CD4-positive, alpha-beta T cell (primary cell): Measurements from ENCODE around the gene HTRA2. TPM values are rescaled to one million over a fixed set of nuclear protein-coding genes. Genes with fewer than 3 reads are reported as not detected.

Experiments
- ATAC-seq: fragments of 200-7000 bp; cut with Tn5 transposase; one replicate; pipeline ENCODE4 v1.10.0; 2022; ENCODE audit warnings: mild to moderate bottlenecking; ENCODE audit not compliant: poor library complexity
- CTCF ChIA-PET: fragments of 350-600 bp; sonication (Branson Sonifier 250); formaldehyde crosslinking; loops from one replicate; lab custom pipeline; 2021; ENCODE audit warnings: antibody characterized with exemption, inconsistent platforms; lab: Charles Lee
- POLR2A ChIA-PET: fragments of 350-600 bp; sonication (Branson Sonifier 250); formaldehyde crosslinking; loops from one replicate; lab custom pipeline; 2021; ENCODE audit warnings: antibody characterized with exemption, inconsistent platforms; lab: Charles Lee
- DNase-seq, 14 experiments: peaks; one replicate each; pipeline ENCODE4 v3.0.0-alpha.2; 2013 to 2020; ENCODE audit warnings: mixed read lengths in 2 of 14
- H3K27ac ChIP-seq, 2 donors: one replicate each; pipeline versions ENCODE4 v1.5.1 to v1.7.0; 2013; ENCODE audit warnings: low read length in 2 of 2, low read depth in 1 of 2, mild to moderate bottlenecking in 1 of 2
- H3K27me3 ChIP-seq, 2 experiments: 1 replicate in 1 of 2; 2 replicates in 1 of 2; pipeline versions ENCODE4 v1.6.1 to v1.7.0; 2013; ENCODE audit warnings: low read length in 2 of 2, control low read depth in 1 of 2, mild to moderate bottlenecking in 1 of 2, moderate library complexity in 1 of 2; ENCODE audit not compliant: insufficient read depth in 2 of 2, control insufficient read depth in 1 of 2
- H3K36me3 ChIP-seq: one replicate; pipeline ENCODE4 v1.6.1; 2013; ENCODE audit warnings: low read length, control low read depth; ENCODE audit not compliant: insufficient read depth
- H3K4me1 ChIP-seq: one replicate; pipeline ENCODE4 v1.6.1; 2013; ENCODE audit warnings: low read length, control low read depth; ENCODE audit not compliant: insufficient read depth
- H3K4me3 ChIP-seq: one replicate; pipeline ENCODE4 v1.5.1; 2013; ENCODE audit warnings: mild to moderate bottlenecking, low read length, moderate library complexity
- H3K9me3 ChIP-seq, 2 experiments: 1 replicate in 1 of 2; 2 replicates in 1 of 2; pipeline versions ENCODE4 v1.6.1 to v1.7.0; 2013; ENCODE audit warnings: low read length in 2 of 2, mild to moderate bottlenecking in 2 of 2, control low read depth in 1 of 2, moderate library complexity in 1 of 2; ENCODE audit not compliant: control insufficient read depth in 1 of 2, insufficient read depth in 1 of 2
- H3K27ac Mint-ChIP-seq: one replicate; pipeline ENCODE4 v1.8.0; 2020; ENCODE audit warnings: mixed read lengths
- H3K27me3 Mint-ChIP-seq: one replicate; pipeline ENCODE4 v1.8.0; 2021; ENCODE audit warnings: mixed read lengths
- H3K36me3 Mint-ChIP-seq: one replicate; pipeline ENCODE4 v1.8.0; 2021; ENCODE audit warnings: low read depth, mixed read lengths
- H3K4me1 Mint-ChIP-seq: one replicate; pipeline ENCODE4 v1.8.0; 2021; ENCODE audit warnings: low read depth, mixed read lengths
- H3K4me3 Mint-ChIP-seq: one replicate; pipeline ENCODE4 v1.8.0; 2020; ENCODE audit warnings: mild to moderate bottlenecking, mixed read lengths
- H3K9me3 Mint-ChIP-seq: one replicate; pipeline ENCODE4 v1.8.0; 2020; ENCODE audit warnings: mixed read lengths
- CTCF ChIP-seq: fragments of 200-600 bp; IDR thresholded peaks from one replicate; pipeline ENCODE4 v1.8.0; 2022; ENCODE audit warnings: antibody characterized with exemption, mild to moderate bottlenecking
- intact Hi-C, 2 experiments: fragments of 100-400 bp; cut with DNase I in 1 of 2; cut with micrococcal nuclease in 1 of 2; formaldehyde crosslinking; loops; one replicate each; pipeline versions ENCODE4 v1.15.1 to v1.9.0; 2023 to 2025; cut with DNase I, micrococcal nuclease
- total RNA-seq, 174 experiments: library from RNA in 2 of 174; stranded (reverse) in 2 of 174; gene quantifications; one replicate each; pipeline ENCODE4 v1.2.3 and lab custom pipeline; 2021 to 2026

Gene HTRA2
- total RNA-seq, 2 experiments from 2014 or later = 15.3 to 16.0 TPM

- Mint-ChIP-seq H3K9me3 (no peaks in the 10 kb centered on the region), H3K36me3 (peaks cover 14% of the 10 kb centered on the region), H3K4me3 (peak overlapping the region; percentile 94), H3K4me1 (peaks cover 12% of the 10 kb centered on the region), H3K27ac (peak overlapping the region; percentile 84), H3K27me3 (peaks cover 15% of the 10 kb centered on the region)
- peaks cover 0 to 4% of the 10 kb centered on the region in 2 experiments for H3K9me3 ChIP-seq
- intact Hi-C loops = loop anchor here in 1 of 2 experiments (10.0 kb wide), 1 partner anchor 98 kb away; the partner anchor contains the start of gene SEMA4F
- ATAC-seq (no peak), DNase-seq (no peak)
- no peak for TF ChIP-seq CTCF
- ChIA-PET CTCF (no interaction called here), POLR2A (interaction anchor here (1.4 to 1.9 kb wide), 2 partner anchors 10 to 84 kb away, joined by 4 to 5 read pairs; partner anchors contain the start of gene MRPL53)
- H3K27me3 ChIP-seq = no peaks in the 10 kb centered on the region
- peaks cover 12% of the 10 kb centered on the region for H3K36me3 ChIP-seq
- H3K27ac ChIP-seq = no peak overlapping the region
- H3K4me3 ChIP-seq = no peak overlapping the region
- peaks cover 28% of the 10 kb centered on the region for H3K4me1 ChIP-seq
These were observed 27.2 kb downstream of the HTRA2 start for GRCh38 chr2:74556831-74557370.

- DNase-seq (no peak), ATAC-seq (no peak)
- Histone ChIP-seq H3K4me1 (peaks cover 25% of the 10 kb centered on the region), H3K27me3 (no peaks in the 10 kb centered on the region), H3K36me3 (peaks cover 12% of the 10 kb centered on the region), H3K27ac (no peak overlapping the region), H3K4me3 (no peak overlapping the region), H3K9me3 (peaks cover 0 to 4% of the 10 kb centered on the region in 2 experiments)
- intact Hi-C loops = loop anchor here in 1 of 2 experiments (10.0 kb wide), 1 partner anchor 96 kb away; the partner anchor contains the start of gene SEMA4F
- Mint-ChIP-seq H3K4me1 (peaks cover 7% of the 10 kb centered on the region), H3K4me3 (peak overlapping the region; percentile 25), H3K9me3 (no peaks in the 10 kb centered on the region), H3K27me3 (peaks cover 25% of the 10 kb centered on the region), H3K27ac (no peak overlapping the region), H3K36me3 (peaks cover 14% of the 10 kb centered on the region)
- POLR2A ChIA-PET = interaction anchor here (1.9 kb wide), 1 partner anchor 9 kb away, joined by 5 read pairs; no protein-coding TSS in a partner anchor
- CTCF ChIA-PET = no interaction called here
- no peak for TF ChIP-seq CTCF
These were observed 28.8 kb downstream of the HTRA2 start for GRCh38 chr2:74558284-74559230.

GRCh38 chr2:74559912-74560311, 30.2 kb downstream of the HTRA2 start:
- H3K4me1 ChIP-seq = peaks cover 15% of the 10 kb centered on the region
- H3K27ac ChIP-seq = no peak overlapping the region
- Mint-ChIP-seq H3K36me3 (peaks cover 11% of the 10 kb centered on the region), H3K27ac (no peak overlapping the region), H3K9me3 (no peaks in the 10 kb centered on the region), H3K27me3 (peaks cover 36% of the 10 kb centered on the region), H3K4me1 (peaks cover 5% of the 10 kb centered on the region), H3K4me3 (no peak overlapping the region)
- ChIA-PET POLR2A (no interaction called here), CTCF (no interaction called here)
- no peak for TF ChIP-seq CTCF
- intact Hi-C loops = loop anchor here in 1 of 2 experiments (10.0 kb wide), 1 partner anchor 95 kb away; the partner anchor contains the start of gene SEMA4F
- no peak for DNase-seq
- ATAC-seq = no peak
- no peaks in the 10 kb centered on the region for H3K27me3 ChIP-seq
- peaks cover 0 to 4% of the 10 kb centered on the region in 2 experiments for H3K9me3 ChIP-seq
- peaks cover 12% of the 10 kb centered on the region for H3K36me3 ChIP-seq
- H3K4me3 ChIP-seq = no peak overlapping the region
